ENCODE data around the gene ASPG. TPM values are rescaled to one million over a fixed set of nuclear protein-coding genes. Genes with fewer than 3 reads are reported as not detected.

The ASPG gene
- total and polyA plus RNA-seq, 2 donors (not counting 3 experiments of a cell fraction or from before 2014, with no cell fraction given): not detected

GRCh38 chr14:104111301-104112112, 26.0 kb downstream of the ASPG start:
- Histone ChIP-seq H4K20me1 (replicated peaks; ENCODE audit: control insufficient read depth, extremely low read depth, insufficient read depth, low read length) (no peaks in the 10 kb centered on the region), H3K4me3 (replicated peaks in 1 of 3; ENCODE audit: insufficient read depth in 1 of 3, low read depth in 1 of 3, low read length in 3 of 3) (no peak overlapping the region), H3K27ac (ENCODE audit: insufficient read depth, low read depth, low read length) (no peak overlapping the region), H3K9me3 (replicated peaks; ENCODE audit: control insufficient read depth, insufficient read depth, low read length) (no peaks in the 10 kb centered on the region), H3K27me3 (ENCODE audit: control insufficient read depth in 2 of 2, insufficient read depth in 2 of 2, low read length in 2 of 2) (peaks cover 7 to 8% of the 10 kb centered on the region in 2 experiments), H3K36me3 (ENCODE audit: control insufficient read depth in 2 of 2, extremely low read depth in 1 of 2, insufficient read depth in 2 of 2, low read length in 2 of 2) (no peaks in the 10 kb centered on the region), H2AFZ (ENCODE audit: low read depth, low read length) (no peak overlapping the region), H3K9ac (replicated peaks; ENCODE audit: extremely low read depth, insufficient read depth, low read length) (no peak overlapping the region), H3K4me1 (ENCODE audit: control insufficient read depth, extremely low read depth, insufficient read depth, low read length) (no peaks in the 10 kb centered on the region), H3K4me2 (ENCODE audit: insufficient read depth, low read length) (no peak overlapping the region), H3K9me1 (replicated peaks; ENCODE audit: control insufficient read depth, extremely low read depth, insufficient read depth, low read length) (no peaks in the 10 kb centered on the region), H3K79me2 (ENCODE audit: control insufficient read depth, insufficient read depth, low read length) (no peaks in the 10 kb centered on the region)
- no TSS peak for BruUV-seq (replicated peaks)
- TF ChIP-seq GATA2 (IDR thresholded peaks at IDR 0.05; ENCODE audit: insufficient read depth, insufficient read length, low read depth, low read length) (no peak), POLR2AphosphoS5 (IDR thresholded peaks at IDR 0.05; ENCODE audit: insufficient read depth, low read depth, low read length) (no peak), JUN (IDR thresholded peaks at IDR 0.05; ENCODE audit: borderline replicate concordance, insufficient read depth, insufficient read length, low read depth) (no peak), MYC (IDR thresholded peaks at IDR 0.05; ENCODE audit: low read depth, low read length) (no peak), CTCF (IDR thresholded peaks at IDR 0.05; ENCODE audit: extremely low read depth in 1 of 2, insufficient read depth in 1 of 2, low read depth in 1 of 2, low read length in 2 of 2) (no peak), EZH2 (IDR thresholded peaks at IDR 0.05; ENCODE audit: borderline replicate concordance, low read depth, low read length, severe bottlenecking) (no peak), FOS (IDR thresholded peaks at IDR 0.05; ENCODE audit: borderline replicate concordance, insufficient read depth, low read length) (no peak), POLR2A (IDR thresholded peaks at IDR 0.05; ENCODE audit: low read depth, low read length) (no peak)
- TF ChIP-seq, protein P1, sequence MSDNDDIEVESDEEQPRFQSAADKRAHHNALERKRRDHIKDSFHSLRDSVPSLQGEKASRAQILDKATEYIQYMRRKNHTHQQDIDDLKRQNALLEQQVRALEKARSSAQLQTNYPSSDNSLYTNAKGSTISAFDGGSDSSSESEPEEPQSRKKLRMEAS (IDR thresholded peaks at IDR 0.05; ENCODE audit: insufficient read depth, insufficient read length): no peak
- ChIA-PET CTCF (interaction anchor here (1.8 to 2.4 kb wide), 2 partner anchors 17 to 453 kb away, joined by 5 to 7 read pairs; no protein-coding TSS in a partner anchor), POLR2A (no interaction called here)
- intact Hi-C loops (cut with micrococcal nuclease): no loop called here
- dilution Hi-C loops (cut with MboI; ENCODE audit: extremely low pct_ligation_motif_present, low sequenced_read_pairs): no loop called here
- DNase-seq (ENCODE audit: low read depth, low spot score): no peak
- FAIRE-seq: no peak

All from endothelial cell of umbilical vein (primary cell).